Measurements from ENCODE around the gene FOXA3.

The FOXA3 gene

GRCh38 chr19:45821570-45821969 is 42.6 kb upstream of the FOXA3 start:
- Histone ChIP-seq H3K36me3 (ENCODE audit: control insufficient read depth, insufficient read depth, low read length) (peaks cover 72% of the 10 kb centered on the region), H3K9ac (ENCODE audit: low read length) (no peak overlapping the region), H3K9me3 (ENCODE audit: control insufficient read depth, insufficient read depth, low read depth, low read length) (no peaks in the 10 kb centered on the region), H3K27ac (ENCODE audit: low read depth, low read length) (no peak overlapping the region), H3K4me3 (ENCODE audit: low read depth, low read length) (no peak overlapping the region), H3K4me1 (ENCODE audit: control insufficient read depth, insufficient read depth, low read length) (peaks cover 17% of the 10 kb centered on the region), H3K27me3 (ENCODE audit: control insufficient read depth, insufficient read depth, low read length) (no peaks in the 10 kb centered on the region)

- Histone ChIP-seq H3K9me3 (ENCODE audit: control insufficient read depth, insufficient read depth, low read depth, low read length) (no peaks in the 10 kb centered on the region), H3K27me3 (ENCODE audit: control insufficient read depth, insufficient read depth, low read length) (no peaks in the 10 kb centered on the region), H3K9ac (ENCODE audit: low read length) (no peak overlapping the region), H3K36me3 (ENCODE audit: control insufficient read depth, insufficient read depth, low read length) (peaks cover 84% of the 10 kb centered on the region), H3K27ac (ENCODE audit: low read depth, low read length) (no peak overlapping the region), H3K4me3 (ENCODE audit: low read depth, low read length) (no peak overlapping the region), H3K4me1 (ENCODE audit: control insufficient read depth, insufficient read depth, low read length) (peaks cover 9% of the 10 kb centered on the region)
Observed at GRCh38 chr19:45822716-45823115, 41.4 kb upstream of the FOXA3 start.

DNA sequence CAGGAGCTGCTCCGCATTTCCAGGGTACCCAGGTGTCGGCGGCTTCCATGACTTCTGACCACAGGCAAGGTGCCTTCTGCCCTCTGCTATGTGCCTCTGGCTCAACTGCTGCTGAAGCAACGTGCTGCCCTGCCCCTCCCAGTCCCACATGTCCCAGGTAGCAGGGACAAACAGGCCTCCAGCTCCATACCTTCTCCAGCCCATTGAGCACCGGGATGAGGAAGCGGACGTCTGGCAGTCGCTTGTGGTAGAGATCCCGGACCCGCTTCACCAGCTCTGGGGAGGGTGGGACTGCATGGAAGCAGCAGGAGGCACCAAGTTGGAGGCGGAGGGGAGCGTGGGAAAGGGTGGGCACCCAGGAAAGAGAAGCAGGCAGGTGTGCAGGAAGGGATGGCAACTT is 40.9 kb upstream of the FOXA3 start:
- no peaks in the 10 kb centered on the region for H3K9me3 ChIP-seq (ENCODE audit: control insufficient read depth, insufficient read depth, low read depth, low read length)
- no peak overlapping the region for H3K4me3 ChIP-seq (ENCODE audit: low read depth, low read length)
- no peaks in the 10 kb centered on the region for H3K27me3 ChIP-seq (ENCODE audit: control insufficient read depth, insufficient read depth, low read length)
- peaks cover 88% of the 10 kb centered on the region for H3K36me3 ChIP-seq (ENCODE audit: control insufficient read depth, insufficient read depth, low read length)
- no peak overlapping the region for H3K27ac ChIP-seq (ENCODE audit: low read depth, low read length)
- peaks cover 5% of the 10 kb centered on the region for H3K4me1 ChIP-seq (ENCODE audit: control insufficient read depth, insufficient read depth, low read length)
- no peak overlapping the region for H3K9ac ChIP-seq (ENCODE audit: low read length)

GRCh38 chr19:45824041-45824471 is 40.1 kb upstream of the FOXA3 start:
- Histone ChIP-seq H3K36me3 (ENCODE audit: control insufficient read depth, insufficient read depth, low read length) (peaks cover 97% of the 10 kb centered on the region), H3K9me3 (ENCODE audit: control insufficient read depth, insufficient read depth, low read depth, low read length) (no peaks in the 10 kb centered on the region), H3K4me3 (ENCODE audit: low read depth, low read length) (no peak overlapping the region), H3K9ac (ENCODE audit: low read length) (no peak overlapping the region), H3K27me3 (ENCODE audit: control insufficient read depth, insufficient read depth, low read length) (no peaks in the 10 kb centered on the region), H3K4me1 (ENCODE audit: control insufficient read depth, insufficient read depth, low read length) (no peaks in the 10 kb centered on the region), H3K27ac (ENCODE audit: low read depth, low read length) (no peak overlapping the region)

DNA sequence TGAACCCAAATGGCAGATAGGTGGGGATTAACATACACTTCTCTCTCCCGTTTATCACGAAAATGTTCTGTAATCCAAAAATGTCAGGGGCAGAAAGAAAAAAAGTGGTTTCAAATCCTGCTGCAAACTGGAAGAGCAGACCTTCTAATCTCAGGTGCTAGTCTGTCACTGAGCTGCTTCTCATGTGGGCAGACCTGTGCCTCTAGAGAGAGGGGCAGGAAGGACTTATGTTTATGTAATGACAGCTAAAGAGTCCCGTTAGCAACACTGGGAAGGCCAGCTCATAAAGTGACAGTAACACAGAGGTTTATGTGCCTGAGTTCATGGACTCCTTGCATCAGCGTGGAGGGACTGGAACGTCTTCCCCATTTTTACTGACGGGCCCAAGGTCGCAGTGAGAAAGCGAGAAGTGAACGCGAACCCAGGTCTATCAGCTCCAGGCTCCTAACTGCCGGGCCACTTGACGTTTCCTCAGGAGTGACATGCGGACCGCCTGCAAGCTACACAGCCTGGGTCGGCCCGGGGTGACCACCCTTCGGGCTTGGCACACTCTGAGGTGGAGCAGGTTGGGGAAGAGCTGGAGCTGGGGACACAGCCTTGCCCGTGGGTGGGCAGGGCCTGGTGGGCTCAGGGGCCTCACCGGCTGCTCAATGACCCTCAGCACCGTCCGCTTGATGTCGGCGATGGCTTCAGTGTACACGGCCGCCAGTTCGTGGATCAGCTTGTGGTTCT is 39.4 kb upstream of the FOXA3 start:
- no peaks in the 10 kb centered on the region for H3K9me3 ChIP-seq (ENCODE audit: control insufficient read depth, insufficient read depth, low read depth, low read length)
- no peaks in the 10 kb centered on the region for H3K27me3 ChIP-seq (ENCODE audit: control insufficient read depth, insufficient read depth, low read length)
- H3K36me3 ChIP-seq (ENCODE audit: control insufficient read depth, insufficient read depth, low read length) = peaks cover 97% of the 10 kb centered on the region
- H3K9ac ChIP-seq (ENCODE audit: low read length) = no peak overlapping the region
- no peak overlapping the region for H3K4me3 ChIP-seq (ENCODE audit: low read depth, low read length)
- no peaks in the 10 kb centered on the region for H3K4me1 ChIP-seq (ENCODE audit: control insufficient read depth, insufficient read depth, low read length)
- no peak overlapping the region for H3K27ac ChIP-seq (ENCODE audit: low read depth, low read length)

DNA sequence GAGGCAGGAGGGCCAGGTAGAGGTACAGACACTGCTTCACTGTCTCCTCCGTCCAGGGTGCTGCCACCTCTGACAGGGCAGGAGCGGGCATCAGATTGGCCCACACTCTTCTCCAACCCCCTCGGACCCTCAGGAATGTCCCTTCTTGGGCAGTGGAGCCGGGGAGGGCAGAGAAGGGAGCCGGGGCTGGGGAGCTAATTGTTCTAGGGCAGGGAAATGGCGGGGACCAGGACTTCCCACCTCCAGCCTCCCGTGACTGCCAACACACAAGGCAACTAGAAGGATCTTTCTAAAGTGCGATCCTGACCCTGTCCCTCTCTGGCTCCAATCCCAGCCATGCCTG is 38.9 kb upstream of the FOXA3 start:
- Histone ChIP-seq H3K27me3 (ENCODE audit: control insufficient read depth, insufficient read depth, low read length) (no peaks in the 10 kb centered on the region), H3K9me3 (ENCODE audit: control insufficient read depth, insufficient read depth, low read depth, low read length) (no peaks in the 10 kb centered on the region), H3K4me1 (ENCODE audit: control insufficient read depth, insufficient read depth, low read length) (no peaks in the 10 kb centered on the region), H3K9ac (ENCODE audit: low read length) (no peak overlapping the region), H3K27ac (ENCODE audit: low read depth, low read length) (no peak overlapping the region), H3K4me3 (ENCODE audit: low read depth, low read length) (no peak overlapping the region), H3K36me3 (ENCODE audit: control insufficient read depth, insufficient read depth, low read length) (peaks cover 97% of the 10 kb centered on the region)

DNA sequence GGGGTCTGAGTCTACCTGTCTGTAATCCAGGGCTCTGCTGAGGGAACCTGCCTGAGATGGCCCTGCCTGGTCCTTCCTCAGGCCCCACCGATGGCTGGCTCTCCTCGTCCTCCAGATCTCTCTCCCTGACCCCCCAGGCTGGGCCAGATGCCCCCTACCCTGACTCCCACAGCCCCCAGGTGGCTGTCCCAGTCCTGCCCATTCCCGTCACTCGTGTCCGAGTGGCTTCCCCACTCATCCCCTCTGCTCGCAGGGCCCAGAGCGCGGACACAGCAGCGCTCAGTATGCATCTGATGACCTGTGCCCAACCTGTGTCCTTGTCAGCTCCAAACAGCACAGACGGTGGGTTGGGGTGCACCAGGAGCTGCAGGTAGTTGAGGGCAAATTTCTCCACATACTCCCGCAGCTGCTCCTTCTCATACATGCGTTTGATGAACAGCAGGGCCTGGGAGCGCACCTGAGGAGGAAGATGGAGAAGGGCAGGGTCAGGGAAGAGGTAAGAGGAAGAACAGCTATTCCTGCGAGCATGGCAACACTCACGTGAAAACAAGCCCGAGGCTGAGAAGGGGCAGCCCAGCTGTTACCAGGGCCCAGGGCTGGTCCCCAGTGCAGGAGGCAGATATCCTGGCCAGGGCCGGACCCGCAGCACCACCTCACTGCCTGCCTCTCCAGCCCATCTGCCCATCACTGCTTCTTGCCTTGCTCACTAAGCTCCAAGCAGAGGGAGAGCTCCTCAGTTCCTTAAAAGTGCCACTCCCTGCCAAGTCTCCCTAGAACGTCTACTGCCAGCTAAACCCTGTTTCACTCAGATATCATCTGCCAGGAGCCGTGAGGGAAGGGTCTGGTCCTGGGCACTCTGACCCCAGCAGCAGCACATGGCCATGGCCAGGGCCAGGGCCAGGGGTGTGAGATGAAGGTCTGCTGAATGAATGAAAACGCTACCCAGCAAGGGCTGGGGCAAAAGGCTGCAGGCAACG is 37.9 kb upstream of the FOXA3 start:
- H3K4me3 ChIP-seq (ENCODE audit: low read depth, low read length) = no peak overlapping the region
- no peak overlapping the region for H3K27ac ChIP-seq (ENCODE audit: low read depth, low read length)
- peaks cover 95% of the 10 kb centered on the region for H3K36me3 ChIP-seq (ENCODE audit: control insufficient read depth, insufficient read depth, low read length)
- no peaks in the 10 kb centered on the region for H3K9me3 ChIP-seq (ENCODE audit: control insufficient read depth, insufficient read depth, low read depth, low read length)
- H3K9ac ChIP-seq (ENCODE audit: low read length) = no peak overlapping the region
- H3K4me1 ChIP-seq (ENCODE audit: control insufficient read depth, insufficient read depth, low read length) = no peaks in the 10 kb centered on the region
- no peaks in the 10 kb centered on the region for H3K27me3 ChIP-seq (ENCODE audit: control insufficient read depth, insufficient read depth, low read length)

- no peaks in the 10 kb centered on the region for H3K4me1 ChIP-seq (ENCODE audit: control insufficient read depth, insufficient read depth, low read length)
- no peaks in the 10 kb centered on the region for H3K27me3 ChIP-seq (ENCODE audit: control insufficient read depth, insufficient read depth, low read length)
- H3K27ac ChIP-seq (ENCODE audit: low read depth, low read length) = no peak overlapping the region
- no peaks in the 10 kb centered on the region for H3K9me3 ChIP-seq (ENCODE audit: control insufficient read depth, insufficient read depth, low read depth, low read length)
- no peak overlapping the region for H3K9ac ChIP-seq (ENCODE audit: low read length)
- peaks cover 95% of the 10 kb centered on the region for H3K36me3 ChIP-seq (ENCODE audit: control insufficient read depth, insufficient read depth, low read length)
- H3K4me3 ChIP-seq (ENCODE audit: low read depth, low read length) = no peak overlapping the region
Observed at GRCh38 chr19:45826934-45827333, 37.2 kb upstream of the FOXA3 start.

DNA sequence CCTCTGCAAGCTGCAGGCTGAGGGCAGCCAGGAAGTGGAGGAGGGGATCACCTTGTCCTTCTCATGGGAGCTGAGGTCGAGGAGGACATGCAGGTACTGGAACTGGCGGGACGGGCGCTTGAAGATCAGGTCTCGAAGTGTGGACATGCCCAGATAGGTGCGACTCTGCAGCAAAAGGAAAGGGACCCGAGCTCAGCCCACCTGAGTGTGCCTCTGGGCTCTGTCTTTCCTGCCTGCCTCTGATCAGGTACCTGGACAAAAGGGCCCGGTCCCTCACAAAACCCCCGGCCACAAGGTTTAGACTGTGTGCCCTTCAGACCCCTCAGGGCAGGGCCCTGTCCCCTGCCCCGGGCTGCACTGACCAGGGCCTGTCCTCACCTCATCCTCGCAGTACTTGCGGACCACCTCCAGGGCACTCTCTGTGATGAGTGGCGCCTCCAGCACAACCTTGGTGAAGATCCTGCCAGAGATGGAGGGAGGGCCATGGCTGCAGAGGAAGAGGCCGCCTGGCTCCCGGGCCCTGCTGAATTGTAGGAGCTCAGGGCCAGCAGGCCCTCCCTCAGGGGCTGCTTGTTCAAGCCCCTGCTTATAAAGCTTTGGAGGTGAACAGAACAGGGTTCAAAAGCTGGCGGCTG is 36.5 kb upstream of the FOXA3 start:
- Histone ChIP-seq H3K27me3 (ENCODE audit: control insufficient read depth, insufficient read depth, low read length) (no peaks in the 10 kb centered on the region), H3K9ac (ENCODE audit: low read length) (no peak overlapping the region), H3K36me3 (ENCODE audit: control insufficient read depth, insufficient read depth, low read length) (peaks cover 97% of the 10 kb centered on the region), H3K27ac (ENCODE audit: low read depth, low read length) (no peak overlapping the region), H3K9me3 (ENCODE audit: control insufficient read depth, insufficient read depth, low read depth, low read length) (no peaks in the 10 kb centered on the region), H3K4me1 (ENCODE audit: control insufficient read depth, insufficient read depth, low read length) (no peaks in the 10 kb centered on the region), H3K4me3 (ENCODE audit: low read depth, low read length) (no peak overlapping the region)

DNA sequence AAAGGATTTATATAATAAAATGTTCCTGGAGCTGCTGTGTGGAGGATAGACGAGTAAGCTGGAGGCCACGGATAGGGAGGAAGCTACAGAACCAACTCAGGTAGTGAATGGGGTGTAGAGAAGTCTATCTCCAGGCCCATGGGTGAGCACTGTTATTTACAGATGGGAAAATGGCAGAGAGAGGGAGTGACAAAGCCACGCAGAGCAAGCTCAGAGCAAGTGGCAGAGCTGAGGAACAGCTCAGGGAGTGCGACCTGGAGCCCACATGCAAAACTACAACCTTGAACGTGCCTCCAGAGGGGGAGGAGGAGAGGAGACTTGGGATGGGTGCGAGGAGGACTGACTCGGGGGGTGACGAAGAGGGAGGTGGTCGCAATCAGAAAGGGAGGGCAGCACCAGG is 35.6 kb upstream of the FOXA3 start:
- Histone ChIP-seq H3K27ac (ENCODE audit: low read depth, low read length) (no peak overlapping the region), H3K4me1 (ENCODE audit: control insufficient read depth, insufficient read depth, low read length) (no peaks in the 10 kb centered on the region), H3K9ac (ENCODE audit: low read length) (no peak overlapping the region), H3K36me3 (ENCODE audit: control insufficient read depth, insufficient read depth, low read length) (peaks cover 91% of the 10 kb centered on the region), H3K4me3 (ENCODE audit: low read depth, low read length) (no peak overlapping the region), H3K9me3 (ENCODE audit: control insufficient read depth, insufficient read depth, low read depth, low read length) (no peaks in the 10 kb centered on the region), H3K27me3 (ENCODE audit: control insufficient read depth, insufficient read depth, low read length) (no peaks in the 10 kb centered on the region)

GRCh38 chr19:45828945-45829344 is 35.2 kb upstream of the FOXA3 start:
- Histone ChIP-seq H3K36me3 (ENCODE audit: control insufficient read depth, insufficient read depth, low read length) (peaks cover 91% of the 10 kb centered on the region), H3K27ac (ENCODE audit: low read depth, low read length) (no peak overlapping the region), H3K4me1 (ENCODE audit: control insufficient read depth, insufficient read depth, low read length) (no peaks in the 10 kb centered on the region), H3K4me3 (ENCODE audit: low read depth, low read length) (no peak overlapping the region), H3K9ac (ENCODE audit: low read length) (no peak overlapping the region), H3K9me3 (ENCODE audit: control insufficient read depth, insufficient read depth, low read depth, low read length) (no peaks in the 10 kb centered on the region), H3K27me3 (ENCODE audit: control insufficient read depth, insufficient read depth, low read length) (no peaks in the 10 kb centered on the region)
